Body of pancreas (tissue), 4 donors: ENCODE measurements around the gene CPSF3.

ENCODE experiments used
- CTCF ChIP-seq, 7 experiments: fragments of 450-650 bp in 4 of 7; fragments of 200-600 bp in 3 of 7; sonication (generic) in 3 of 7; IDR thresholded peaks; one replicate each; pipeline ENCODE4 v1.5.1; 2016 to 2019; ENCODE audit warnings: antibody characterized with exemption in 7 of 7
- POLR2A ChIP-seq, 3 donors: fragments of 450-650 bp; IDR thresholded peaks; one replicate each; pipeline ENCODE4 v1.6.1; 2016; ENCODE audit warnings: antibody characterized with exemption in 3 of 3, mild to moderate bottlenecking in 2 of 3

DNA sequence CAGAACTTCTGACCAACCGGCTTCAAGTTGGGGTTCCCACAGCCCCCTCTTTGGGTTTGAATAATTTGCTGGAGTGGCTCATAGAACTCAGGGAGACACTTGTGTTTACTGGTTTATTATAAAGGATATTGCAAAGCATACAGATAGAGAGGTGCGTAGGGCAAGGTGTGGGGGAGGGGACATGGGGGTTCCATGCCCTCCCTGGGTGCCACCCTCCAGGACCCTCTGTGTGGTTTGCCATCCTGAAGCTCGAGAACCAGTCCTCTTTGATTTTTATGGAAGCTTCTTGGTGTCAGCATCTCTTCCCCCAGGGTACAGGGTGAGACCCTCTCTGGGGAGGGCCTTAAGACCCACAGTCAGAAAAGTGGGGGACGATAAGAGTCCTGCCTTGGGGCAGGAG lies 38.9 kb upstream of the CPSF3 start:
- TF ChIP-seq CTCF (IDR thresholded peaks at IDR 0.05): no peak
- no peak for TF ChIP-seq POLR2A (IDR thresholded peaks at IDR 0.05)
